ENCODE data around the gene AIP. TPM values are rescaled to one million over a fixed set of nuclear protein-coding genes. Genes with fewer than 3 reads are reported as not detected.

The AIP gene
- total RNA-seq, 1 experiment from 2014 or later = 171 TPM

- H3K4me3 ChIP-seq (ENCODE audit: low read length) = peak overlapping the region; percentile 96
- intact Hi-C loops (cut with micrococcal nuclease) = loop anchor here (2.0 kb wide), 1 partner anchor 21 kb away; the partner anchor contains the start of gene AIP
- H3K27me3 ChIP-seq (ENCODE audit: low read length) = no peaks in the 10 kb centered on the region
- H4K20me1 ChIP-seq (ENCODE audit: low read length) = peaks cover 4% of the 10 kb centered on the region; the same call in 1 of the 2 replicates
- H3K9me2 ChIP-seq (replicated peaks; ENCODE audit: low read length) = no peaks in the 10 kb centered on the region
- TF ChIP-seq, protein P1, sequence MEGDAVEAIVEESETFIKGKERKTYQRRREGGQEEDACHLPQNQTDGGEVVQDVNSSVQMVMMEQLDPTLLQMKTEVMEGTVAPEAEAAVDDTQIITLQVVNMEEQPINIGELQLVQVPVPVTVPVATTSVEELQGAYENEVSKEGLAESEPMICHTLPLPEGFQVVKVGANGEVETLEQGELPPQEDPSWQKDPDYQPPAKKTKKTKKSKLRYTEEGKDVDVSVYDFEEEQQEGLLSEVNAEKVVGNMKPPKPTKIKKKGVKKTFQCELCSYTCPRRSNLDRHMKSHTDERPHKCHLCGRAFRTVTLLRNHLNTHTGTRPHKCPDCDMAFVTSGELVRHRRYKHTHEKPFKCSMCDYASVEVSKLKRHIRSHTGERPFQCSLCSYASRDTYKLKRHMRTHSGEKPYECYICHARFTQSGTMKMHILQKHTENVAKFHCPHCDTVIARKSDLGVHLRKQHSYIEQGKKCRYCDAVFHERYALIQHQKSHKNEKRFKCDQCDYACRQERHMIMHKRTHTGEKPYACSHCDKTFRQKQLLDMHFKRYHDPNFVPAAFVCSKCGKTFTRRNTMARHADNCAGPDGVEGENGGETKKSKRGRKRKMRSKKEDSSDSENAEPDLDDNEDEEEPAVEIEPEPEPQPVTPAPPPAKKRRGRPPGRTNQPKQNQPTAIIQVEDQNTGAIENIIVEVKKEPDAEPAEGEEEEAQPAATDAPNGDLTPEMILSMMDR (conservative IDR thresholded peaks at IDR 0.05; ENCODE audit: low read depth, low read length) = no peak
- TF ChIP-seq EZH2phosphoT487 (IDR thresholded peaks at IDR 0.05; ENCODE audit: borderline replicate concordance, low read length) = no peak
- DNase-seq = peak; percentile 12
- BruUV-seq (replicated peaks) = no TSS peak
- H3K4me1 ChIP-seq (ENCODE audit: insufficient read depth, low read length) = peaks cover 33% of the 10 kb centered on the region
- ATAC-seq = no peak
- H3K36me3 ChIP-seq (ENCODE audit: low read depth, low read length) = no peaks in the 10 kb centered on the region
- CTCF ChIA-PET = no interaction called here
- POLR2A ChIA-PET (ENCODE audit: unreplicated experiment) = no interaction called here
- no peaks in the 10 kb centered on the region for H3K9me3 ChIP-seq (ENCODE audit: low read length)
- H3K27ac ChIP-seq (ENCODE audit: low read length) = peak overlapping the region; percentile 95
- H2AFZ ChIP-seq (ENCODE audit: low read length) = peak overlapping the region; percentile 68
- H3F3A ChIP-seq (ENCODE audit: low read length, unreplicated experiment) = no peaks in the 10 kb centered on the region
- H3K4me2 ChIP-seq (ENCODE audit: low read length) = peak overlapping the region; percentile 95
- H3K79me2 ChIP-seq (ENCODE audit: low read length) = peaks cover 31% of the 10 kb centered on the region
- peak overlapping the region; percentile 71 for H3K9ac ChIP-seq (ENCODE audit: low read length)
Measured at GRCh38 chr11:67504005-67504949, 21.5 kb downstream of the AIP start.

DNA sequence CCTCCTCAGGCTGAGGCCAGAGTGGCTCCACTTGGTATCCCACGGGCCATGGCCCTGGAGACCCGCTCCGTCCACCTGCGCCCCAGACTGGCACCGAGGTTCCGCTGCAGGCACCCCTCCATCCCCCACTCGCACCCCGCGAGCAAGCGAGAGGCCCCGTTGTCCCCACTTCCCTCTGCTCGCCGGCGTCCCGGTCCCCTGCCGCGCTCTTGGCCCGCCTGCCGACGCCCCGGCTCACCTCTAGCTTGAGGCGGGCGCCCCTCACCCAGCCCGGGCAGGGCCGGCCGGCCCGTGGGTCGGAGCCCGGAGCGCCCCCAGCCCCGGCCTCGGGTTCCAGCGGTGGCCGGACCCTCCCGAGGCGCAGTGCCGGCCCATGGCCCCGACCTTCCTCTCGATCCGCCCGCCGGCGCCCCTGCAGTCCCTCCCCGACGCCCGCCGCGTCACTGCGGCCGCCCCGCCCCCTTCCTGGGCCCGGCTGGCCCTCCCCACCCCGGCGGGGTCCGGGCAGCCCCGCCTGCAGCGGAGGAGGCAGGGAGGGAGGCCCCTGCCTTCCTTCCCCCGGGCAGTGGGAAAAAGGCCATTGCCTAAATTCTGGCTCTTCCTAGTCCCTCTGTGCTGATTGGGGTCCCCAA, 22.2 kb downstream of the AIP start, which contains the start of gene PITPNM1:
Gene PITPNM1, minus strand, starts transcription at position 414 of the 632 bp plus-strand sequence. CDS start 1,183 bp downstream, outside the sequence.
- Histone ChIP-seq H3K79me2 (ENCODE audit: low read length) (peaks cover 31% of the 10 kb centered on the region), H3K4me3 (ENCODE audit: low read length) (peak within 1 kb of the TSS; percentile 96), H3K4me1 (ENCODE audit: insufficient read depth, low read length) (peaks cover 33% of the 10 kb centered on the region), H4K20me1 (ENCODE audit: low read length) (peaks cover 4% of the 10 kb centered on the region; the same call in 1 of the 2 replicates), H3K27ac (ENCODE audit: low read length) (peak within 1 kb of the TSS; percentile 95), H3K9me2 (replicated peaks; ENCODE audit: low read length) (no peaks in the 10 kb centered on the region), H3F3A (ENCODE audit: low read length, unreplicated experiment) (no peaks in the 10 kb centered on the region), H3K9me3 (ENCODE audit: low read length) (no peaks in the 10 kb centered on the region), H2AFZ (ENCODE audit: low read length) (peak within 1 kb of the TSS; percentile 68), H3K27me3 (ENCODE audit: low read length) (no peaks in the 10 kb centered on the region), H3K4me2 (ENCODE audit: low read length) (peak within 1 kb of the TSS; percentile 95), H3K9ac (ENCODE audit: low read length) (peak within 1 kb of the TSS; percentile 72), H3K36me3 (ENCODE audit: low read depth, low read length) (no peaks in the 10 kb centered on the region)
- POLR2A ChIA-PET (ENCODE audit: unreplicated experiment) = no interaction called here
- peak; percentile 6 for ATAC-seq
- CTCF ChIA-PET = interaction anchor here (0.5 to 0.6 kb wide), 2 partner anchors 104 to 148 kb away, joined by 5 to 10 read pairs; partner anchors contain the start of gene PPP1CA
- TF ChIP-seq EZH2phosphoT487 (IDR thresholded peaks at IDR 0.05; ENCODE audit: borderline replicate concordance, low read length) = no peak
- TF ChIP-seq EZH2 (IDR thresholded peaks at IDR 0.05; ENCODE audit: low read length, unreplicated experiment) = no peak
- TF ChIP-seq, protein P1 (conservative IDR thresholded peaks at IDR 0.05; ENCODE audit: low read depth, low read length) = no peak
- no TSS peak for BruUV-seq (replicated peaks)
- intact Hi-C loops (cut with micrococcal nuclease) = loop anchor here (2.0 to 5.0 kb wide), 2 partner anchors 22 to 78 kb away; partner anchors contain the start of genes AIP and RPS6KB2
- peak; percentile 84 for DNase-seq
